ENCODE data around the gene CAGE1. TPM values are rescaled to one million over a fixed set of nuclear protein-coding genes. Genes with fewer than 3 reads are reported as not detected.

CAGE1 gene
- total RNA-seq (2014; rRNA removed) (0.29 TPM in 1 of 2 replicates, not detected in the other), Bru-seq, nascent RNA (percentile 28 among the genes with signal in this experiment), BruChase-seq, experiment 1, labeled RNA remaining after a 6-hour chase (percentile 18 among the genes with signal in this experiment), BruChase-seq, experiment 2, labeled RNA remaining after a 2-hour chase (percentile 17 among the genes with signal in this experiment)
- long read RNA-seq, partial matches to known transcripts = 0 of 1 reads
- long read RNA-seq, other reads (novel, unspliced or antisense) = 1 of 1 reads

DNA sequence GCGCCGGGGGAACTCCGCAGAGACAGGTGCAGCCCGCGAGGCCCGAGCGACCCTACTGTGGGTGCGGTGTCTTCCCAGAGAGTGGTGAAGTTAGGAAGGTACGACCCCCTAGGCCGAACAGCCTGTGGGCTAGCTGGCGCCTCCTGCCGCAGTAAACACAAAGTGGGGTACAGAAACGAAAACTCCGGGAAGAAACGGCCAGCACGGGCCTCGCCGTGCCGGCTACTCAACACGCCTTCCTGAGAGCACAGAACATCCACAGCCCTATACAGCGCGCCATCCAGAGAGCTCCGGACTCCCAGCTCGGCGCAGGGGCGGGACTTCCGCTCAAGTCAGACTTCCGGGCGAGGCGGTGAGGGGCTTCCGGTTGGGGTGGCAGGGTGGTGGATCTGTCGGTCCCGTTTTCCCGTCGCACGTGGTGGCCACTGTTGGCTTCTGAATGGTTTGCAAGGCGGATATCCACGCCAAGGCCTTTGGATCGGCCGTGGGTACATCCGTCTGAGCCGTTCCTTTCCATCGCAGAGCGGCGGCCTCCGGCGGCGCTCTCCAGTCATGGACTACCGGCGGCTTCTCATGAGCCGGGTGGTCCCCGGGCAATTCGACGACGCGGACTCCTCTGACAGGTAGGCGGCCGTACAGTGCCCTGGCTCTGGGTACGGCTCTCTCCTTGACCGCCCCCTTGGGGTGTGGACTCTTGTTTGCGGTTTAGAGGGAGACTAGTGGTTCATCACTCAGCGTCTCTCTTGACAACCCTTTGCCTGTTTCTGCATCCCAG, at the start of gene CAGE1, which contains the start of gene RIOK1:
Gene CAGE1, minus strand, starts transcription at position 292 of the 775 bp plus-strand sequence. CDS start 2,569 bp downstream, outside the sequence.
Gene RIOK1, plus strand, starts transcription at position 358 of the 775 bp plus-strand sequence. Its CDS starts 195 bp downstream, at position 553.
- H3K4me2 ChIP-seq (ENCODE audit: low read length) = peak within 1 kb of the TSS; percentile 92
- H3K9me2 ChIP-seq (replicated peaks; ENCODE audit: low read length) = no peaks in the 10 kb centered on the region
- TF ChIP-seq EZH2 (IDR thresholded peaks at IDR 0.05; ENCODE audit: low read length, unreplicated experiment) (no peak), EZH2phosphoT487 (IDR thresholded peaks at IDR 0.05; ENCODE audit: borderline replicate concordance, low read length) (no peak)
- TF ChIP-seq, protein P1, sequence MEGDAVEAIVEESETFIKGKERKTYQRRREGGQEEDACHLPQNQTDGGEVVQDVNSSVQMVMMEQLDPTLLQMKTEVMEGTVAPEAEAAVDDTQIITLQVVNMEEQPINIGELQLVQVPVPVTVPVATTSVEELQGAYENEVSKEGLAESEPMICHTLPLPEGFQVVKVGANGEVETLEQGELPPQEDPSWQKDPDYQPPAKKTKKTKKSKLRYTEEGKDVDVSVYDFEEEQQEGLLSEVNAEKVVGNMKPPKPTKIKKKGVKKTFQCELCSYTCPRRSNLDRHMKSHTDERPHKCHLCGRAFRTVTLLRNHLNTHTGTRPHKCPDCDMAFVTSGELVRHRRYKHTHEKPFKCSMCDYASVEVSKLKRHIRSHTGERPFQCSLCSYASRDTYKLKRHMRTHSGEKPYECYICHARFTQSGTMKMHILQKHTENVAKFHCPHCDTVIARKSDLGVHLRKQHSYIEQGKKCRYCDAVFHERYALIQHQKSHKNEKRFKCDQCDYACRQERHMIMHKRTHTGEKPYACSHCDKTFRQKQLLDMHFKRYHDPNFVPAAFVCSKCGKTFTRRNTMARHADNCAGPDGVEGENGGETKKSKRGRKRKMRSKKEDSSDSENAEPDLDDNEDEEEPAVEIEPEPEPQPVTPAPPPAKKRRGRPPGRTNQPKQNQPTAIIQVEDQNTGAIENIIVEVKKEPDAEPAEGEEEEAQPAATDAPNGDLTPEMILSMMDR (conservative IDR thresholded peaks at IDR 0.05; ENCODE audit: low read depth, low read length) = no peak
- ATAC-seq = peak; percentile 96
- H4K20me1 ChIP-seq (ENCODE audit: low read length) = peaks cover 8% of the 10 kb centered on the region; the same call in 1 of the 2 replicates
- H3K9me3 ChIP-seq (ENCODE audit: low read length) = no peaks in the 10 kb centered on the region
- intact Hi-C loops (cut with micrococcal nuclease) = loop anchor here (1.0 kb wide), 2 partner anchors 76 to 152 kb away; partner anchors contain the start of genes DSP and SSR1
- H3K36me3 ChIP-seq (ENCODE audit: low read depth, low read length) = peaks cover 8% of the 10 kb centered on the region; the same call in 1 of the 2 replicates
- ChIA-PET POLR2A (ENCODE audit: unreplicated experiment) (interaction anchor here (1.0 kb wide), 1 partner anchor 200 kb away, joined by 7 read pairs; the partner anchor contains the start of gene SNRNP48), CTCF (interaction anchor here (0.5 to 0.6 kb wide), 2 partner anchors 148 to 154 kb away, joined by 3 to 4 read pairs; no protein-coding TSS in a partner anchor)
- peak; percentile 91 for DNase-seq
- H3K9ac ChIP-seq (ENCODE audit: low read length) = peak within 1 kb of the TSS; percentile 95
- peak within 1 kb of the TSS; percentile 82 for H3K4me3 ChIP-seq (ENCODE audit: low read length)
- peaks cover 20% of the 10 kb centered on the region for H3K4me1 ChIP-seq (ENCODE audit: insufficient read depth, low read length)
- no peaks in the 10 kb centered on the region for H3K27me3 ChIP-seq (ENCODE audit: low read length)
- no peaks in the 10 kb centered on the region for H3F3A ChIP-seq (ENCODE audit: low read length, unreplicated experiment)
- H2AFZ ChIP-seq (ENCODE audit: low read length) = peak within 1 kb of the TSS; percentile 83
- TSS peak; percentile 80 for BruUV-seq (replicated peaks)
- peak within 1 kb of the TSS; percentile 88 for H3K27ac ChIP-seq (ENCODE audit: low read length)
- H3K79me2 ChIP-seq (ENCODE audit: low read length) = peaks cover 42% of the 10 kb centered on the region

DNA sequence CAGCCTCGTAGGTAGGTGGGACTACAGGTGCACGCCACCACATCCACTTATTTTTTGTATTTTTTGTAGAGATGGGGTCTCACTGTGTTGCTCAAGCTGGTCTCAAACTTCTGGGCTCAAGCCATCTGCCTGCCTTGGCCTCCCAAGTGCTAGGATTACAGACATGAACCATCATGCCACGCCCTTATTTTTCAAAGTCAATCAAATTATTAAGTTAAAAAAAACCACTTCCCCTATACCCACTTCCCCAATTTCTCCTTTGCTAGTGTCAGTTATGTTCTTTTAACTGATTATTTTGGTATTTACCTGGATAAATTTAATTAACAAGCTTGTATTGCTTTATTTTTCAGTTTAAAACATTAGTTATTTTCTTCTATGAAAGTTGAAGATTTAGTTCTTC, 49.7 kb upstream of the CAGE1 start:
- Histone ChIP-seq H3K9me3 (ENCODE audit: low read length) (no peaks in the 10 kb centered on the region), H2AFZ (ENCODE audit: low read length) (no peak overlapping the region), H3K27ac (ENCODE audit: low read length) (no peak overlapping the region), H3K4me3 (ENCODE audit: low read length) (no peak overlapping the region), H3K9me2 (replicated peaks; ENCODE audit: low read length) (no peaks in the 10 kb centered on the region), H3K36me3 (ENCODE audit: low read depth, low read length) (no peaks in the 10 kb centered on the region), H3K79me2 (ENCODE audit: low read length) (no peaks in the 10 kb centered on the region), H4K20me1 (ENCODE audit: low read length) (no peaks in the 10 kb centered on the region), H3K27me3 (ENCODE audit: low read length) (no peaks in the 10 kb centered on the region), H3K4me2 (ENCODE audit: low read length) (no peak overlapping the region), H3K9ac (ENCODE audit: low read length) (no peak overlapping the region), H3F3A (ENCODE audit: low read length, unreplicated experiment) (no peaks in the 10 kb centered on the region), H3K4me1 (ENCODE audit: insufficient read depth, low read length) (no peaks in the 10 kb centered on the region)
- CTCF ChIA-PET = interaction anchor here (0.5 kb wide), 1 partner anchor 104 kb away, joined by 12 read pairs; no protein-coding TSS in a partner anchor
- intact Hi-C loops (cut with micrococcal nuclease) = no loop called here
- no TSS peak for BruUV-seq (replicated peaks)
- DNase-seq (no peak), ATAC-seq (no peak)
- TF ChIP-seq EZH2phosphoT487 (IDR thresholded peaks at IDR 0.05; ENCODE audit: borderline replicate concordance, low read length) (no peak), EZH2 (IDR thresholded peaks at IDR 0.05; ENCODE audit: low read length, unreplicated experiment) (no peak)
- TF ChIP-seq, protein P1 (conservative IDR thresholded peaks at IDR 0.05; ENCODE audit: low read depth, low read length) = no peak
- POLR2A ChIA-PET (ENCODE audit: unreplicated experiment) = no interaction called here
